Mesenchymal stem cell (in vitro differentiated cells and primary cell): ENCODE measurements around the gene CHCHD3.
"Not testable (repeated sequence)": the region's sequence is repeated elsewhere in the genome, so short reads cannot be mapped to it uniquely, and the experiment has no call there.

Experiments used
- DNase-seq: peaks from one replicate; pipeline ENCODE4 v3.0.0-alpha.2; 2013
- H2AFZ ChIP-seq: one replicate; pipeline ENCODE4 v1.6.1; 2013; ENCODE audit warnings: low read depth, mild to moderate bottlenecking, control low read depth, inconsistent platforms, low read length, moderate library complexity
- H2AK5ac ChIP-seq: 2 replicates; pipeline ENCODE4 v1.6.1; 2013; ENCODE audit warnings: low read length, moderate library complexity, mild to moderate bottlenecking, inconsistent platforms; ENCODE audit not compliant: severe bottlenecking
- H2BK120ac ChIP-seq: one replicate; pipeline ENCODE4 v1.6.1; 2013; ENCODE audit warnings: low read depth, mild to moderate bottlenecking, inconsistent platforms, low read length, moderate library complexity
- H2BK12ac ChIP-seq, 2 experiments: one replicate each; pipeline ENCODE4 v1.6.1; 2013; ENCODE audit warnings: inconsistent platforms in 2 of 2, low read length in 2 of 2, mild to moderate bottlenecking in 2 of 2, moderate library complexity in 2 of 2, control low read depth in 1 of 2
- H2BK15ac ChIP-seq: one replicate; pipeline ENCODE4 v1.6.1; 2013; ENCODE audit warnings: mild to moderate bottlenecking, low read depth, inconsistent platforms; ENCODE audit not compliant: poor library complexity, severe bottlenecking
- H2BK5ac ChIP-seq: 2 replicates; pipeline ENCODE4 v1.6.1; 2013; ENCODE audit warnings: low read depth, mild to moderate bottlenecking, low read length, control low read depth, inconsistent platforms; ENCODE audit not compliant: poor library complexity, severe bottlenecking
- H3K14ac ChIP-seq, 2 experiments: one replicate each; pipeline ENCODE4 v1.6.1; 2013; ENCODE audit warnings: inconsistent platforms in 2 of 2, low read length in 2 of 2, control low read depth in 1 of 2, mild to moderate bottlenecking in 1 of 2, moderate library complexity in 1 of 2
- H3K18ac ChIP-seq, 2 experiments: one replicate each; pipeline ENCODE4 v1.6.1; 2013; ENCODE audit warnings: inconsistent platforms in 2 of 2, low read length in 2 of 2, control low read depth in 1 of 2, low read depth in 1 of 2, mild to moderate bottlenecking in 1 of 2
- H3K23ac ChIP-seq, 2 experiments: one replicate each; pipeline ENCODE4 v1.6.1; 2013; ENCODE audit warnings: inconsistent platforms in 2 of 2, low read length in 2 of 2, mild to moderate bottlenecking in 2 of 2, moderate library complexity in 2 of 2, control low read depth in 1 of 2
- H3K27ac ChIP-seq: 2 replicates; pipeline ENCODE4 v1.5.1; 2013; ENCODE audit warnings: mild to moderate bottlenecking, moderate library complexity, low read length, control low read depth, inconsistent platforms; ENCODE audit not compliant: poor library complexity, severe bottlenecking
- H3K27me3 ChIP-seq, 2 experiments: 2 replicates each; pipeline versions ENCODE4 v1.6.1 to v1.7.0; 2013; ENCODE audit warnings: low read length in 2 of 2, mild to moderate bottlenecking in 2 of 2, moderate library complexity in 2 of 2, control low read depth in 1 of 2, inconsistent platforms in 1 of 2; ENCODE audit not compliant: control insufficient read depth in 1 of 2, insufficient read depth in 1 of 2
- H3K36me3 ChIP-seq, 2 experiments: 2 replicates each; pipeline versions ENCODE4 v1.6.1 to v1.7.0; 2013; ENCODE audit warnings: low read length in 2 of 2, control low read depth in 1 of 2, inconsistent platforms in 1 of 2, low read depth in 1 of 2, mild to moderate bottlenecking in 1 of 2; ENCODE audit not compliant: insufficient read depth in 2 of 2, control insufficient read depth in 1 of 2
- H3K4ac ChIP-seq, 2 experiments: one replicate each; pipeline ENCODE4 v1.6.1; 2013; ENCODE audit warnings: inconsistent platforms in 2 of 2, low read length in 2 of 2, mild to moderate bottlenecking in 2 of 2, moderate library complexity in 2 of 2, control low read depth in 1 of 2, low read depth in 1 of 2
- H3K4me1 ChIP-seq: 2 replicates; pipeline ENCODE4 v1.6.1; 2013; ENCODE audit warnings: low read depth, low read length, control low read depth; ENCODE audit not compliant: control insufficient read depth, insufficient read depth
- H3K4me2 ChIP-seq: 2 replicates; pipeline ENCODE4 v1.6.1; 2013; ENCODE audit warnings: low read length, mild to moderate bottlenecking, inconsistent platforms; ENCODE audit not compliant: poor library complexity, severe bottlenecking
- H3K4me3 ChIP-seq, 2 experiments: 2 replicates each; pipeline versions ENCODE4 v1.5.1 to v1.7.0; 2013; ENCODE audit warnings: low read length in 2 of 2, mild to moderate bottlenecking in 2 of 2, control low read depth in 1 of 2, low read depth in 1 of 2; ENCODE audit not compliant: insufficient read depth in 1 of 2
- H3K79me1 ChIP-seq: replicated peaks from 2 replicates; pipeline ENCODE4 v1.6.1; 2013; ENCODE audit warnings: mild to moderate bottlenecking, control low read depth, low read length, inconsistent platforms; ENCODE audit not compliant: poor library complexity, severe bottlenecking
- H3K9ac ChIP-seq: 2 replicates; pipeline ENCODE4 v1.7.0; 2013; ENCODE audit warnings: mild to moderate bottlenecking, low read length, moderate library complexity
- H3K9me3 ChIP-seq: 2 replicates; pipeline ENCODE4 v1.7.0; 2013; ENCODE audit warnings: mild to moderate bottlenecking, low read length; ENCODE audit not compliant: control insufficient read depth
- H4K8ac ChIP-seq: one replicate; pipeline ENCODE4 v1.6.1; 2013; ENCODE audit warnings: inconsistent platforms, mild to moderate bottlenecking, low read length, moderate library complexity
- H4K91ac ChIP-seq: one replicate; pipeline ENCODE4 v1.6.1; 2013; ENCODE audit warnings: mild to moderate bottlenecking, low read length, inconsistent platforms
- WGBS: methylation state at CpG from one replicate; pipeline ENCODE4 v1.1.7; 2013; ENCODE audit warnings: mixed read lengths; 5-methylcytosine and 5-hydroxymethylcytosine counted together

CHCHD3 gene

DNA sequence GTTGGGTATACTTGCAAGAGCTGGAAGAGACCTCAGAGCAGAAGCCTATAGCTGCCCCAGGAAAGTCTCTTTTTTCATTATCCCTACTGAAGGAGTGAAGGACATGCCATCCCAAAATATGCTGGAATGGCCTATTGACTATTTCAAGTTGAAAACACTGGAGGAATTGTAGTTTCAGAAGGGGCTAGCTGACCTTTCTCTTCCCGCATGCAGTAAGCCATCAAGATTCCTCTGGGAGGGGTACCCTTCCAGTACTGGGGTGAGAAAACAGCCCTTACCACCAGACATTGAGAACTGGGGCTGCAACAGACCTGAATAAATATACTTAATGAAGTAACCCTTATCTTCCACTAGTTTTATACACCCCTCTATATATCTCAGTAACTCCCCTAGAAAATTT lies 41.7 kb downstream of the CHCHD3 start:
- Histone ChIP-seq H3K27ac (no peak overlapping the region), H2BK5ac (no peak overlapping the region), H3K79me1 (peaks cover 30% of the 10 kb centered on the region), H3K9ac (no peak overlapping the region), H2AFZ (no peak overlapping the region), H3K4me2 (no peak overlapping the region), H3K4ac (no peak overlapping the region), H3K9me3 (no peaks in the 10 kb centered on the region), H2BK15ac (no peak overlapping the region), H3K27me3 (no peaks in the 10 kb centered on the region), H2BK120ac (no peak overlapping the region), H3K23ac (no peak overlapping the region), H4K8ac (no peak overlapping the region), H2AK5ac (no peak overlapping the region), H3K14ac (no peak overlapping the region), H3K4me1 (peaks cover 3% of the 10 kb centered on the region), H3K4me3 (no peak overlapping the region), H4K91ac (no peak overlapping the region), H3K18ac (no peak overlapping the region), H3K36me3 (no peaks in the 10 kb centered on the region), H2BK12ac (no peak overlapping the region)
- DNase-seq, result no peak
- WGBS, result 85% methylated on average over 1 of the region's 1 CpG

DNA sequence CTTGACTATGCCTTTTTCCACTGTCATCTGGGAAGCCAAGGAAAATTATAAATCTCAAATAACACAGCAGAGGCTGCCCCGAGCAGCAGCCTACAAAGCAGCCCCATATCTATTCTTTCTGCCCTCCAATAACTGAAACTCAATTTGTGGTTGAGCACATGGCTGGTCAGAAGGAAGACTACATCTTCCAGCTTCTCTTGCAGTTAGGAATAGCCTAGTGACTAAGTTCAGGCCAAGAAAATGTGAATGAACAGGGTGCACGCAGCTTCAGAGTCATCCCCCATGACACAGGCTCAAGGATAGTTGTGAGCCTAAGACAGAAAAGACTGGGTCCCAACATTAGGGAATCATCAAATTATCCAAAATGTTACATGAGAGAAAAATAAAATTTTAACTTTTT lies 42.3 kb downstream of the CHCHD3 start:
- Histone ChIP-seq H3K4me3 (no peak overlapping the region), H3K9ac (no peak overlapping the region), H2AK5ac (no peak overlapping the region), H3K4ac (no peak overlapping the region), H2AFZ (no peak overlapping the region), H3K36me3 (no peaks in the 10 kb centered on the region), H2BK12ac (no peak overlapping the region), H3K4me2 (no peak overlapping the region), H3K9me3 (no peaks in the 10 kb centered on the region), H4K8ac (no peak overlapping the region), H2BK5ac (no peak overlapping the region), H3K27ac (no peak overlapping the region), H3K23ac (no peak overlapping the region), H4K91ac (no peak overlapping the region), H2BK120ac (no peak overlapping the region), H3K18ac (no peak overlapping the region), H3K14ac (no peak overlapping the region), H2BK15ac (no peak overlapping the region), H3K27me3 (no peaks in the 10 kb centered on the region), H3K4me1 (peaks cover under 1% of the 10 kb centered on the region), H3K79me1 (peaks cover 30% of the 10 kb centered on the region)
- 100% methylated on average over 1 of the region's 2 CpGs for WGBS
- DNase-seq, result no peak

GRCh38 chr7:133036289-133036688 lies 45.6 kb downstream of the CHCHD3 start:
- Histone ChIP-seq H2BK5ac (no peak overlapping the region), H3K23ac (no peak overlapping the region), H2BK120ac (no peak overlapping the region), H3K36me3 (no peaks in the 10 kb centered on the region), H3K18ac (no peak overlapping the region), H2AFZ (no peak overlapping the region), H3K27me3 (no peaks in the 10 kb centered on the region), H3K4me3 (no peak overlapping the region), H3K79me1 (peaks cover 23% of the 10 kb centered on the region), H4K91ac (no peak overlapping the region), H2BK12ac (no peak overlapping the region), H3K4me1 (no peaks in the 10 kb centered on the region), H3K9me3 (no peaks in the 10 kb centered on the region), H2BK15ac (no peak overlapping the region), H4K8ac (no peak overlapping the region), H3K27ac (no peak overlapping the region), H3K4ac (no peak overlapping the region), H3K9ac (no peak overlapping the region), H2AK5ac (no peak overlapping the region), H3K14ac (no peak overlapping the region), H3K4me2 (no peak overlapping the region)
- no peak for DNase-seq
- WGBS, result no CpG with 5 or more reads among the region's 1 CpG

DNA sequence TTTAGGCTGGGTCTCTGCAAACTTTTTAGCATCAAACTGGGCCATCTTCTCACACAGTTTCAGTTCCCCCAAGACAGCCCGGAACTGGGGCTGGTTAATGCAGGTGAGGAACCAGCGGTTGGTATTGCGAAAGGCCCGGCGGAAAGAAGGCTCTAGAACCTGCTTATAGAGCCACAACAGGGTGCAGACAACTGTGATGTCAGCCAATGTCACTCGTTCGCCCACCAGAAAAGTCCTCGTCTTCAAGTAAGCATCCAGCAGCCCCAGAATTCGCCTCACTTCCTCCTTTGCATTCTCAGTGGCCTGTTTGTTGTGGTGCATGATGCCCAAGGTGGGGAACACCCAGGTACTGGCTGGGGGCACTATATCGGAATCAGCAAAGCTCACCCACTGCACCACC lies 46.6 kb downstream of the CHCHD3 start:
- WGBS, result 94% methylated on average over 7 of the region's 10 CpGs
- H3K36me3 ChIP-seq, H3K27ac ChIP-seq: not testable (repeated sequence)

More for the DNA sequence above, 46.6 kb downstream of the CHCHD3 start:
- not testable (repeated sequence) for H3K14ac ChIP-seq, H2BK12ac ChIP-seq, H3K4me1 ChIP-seq, H2BK5ac ChIP-seq, H2BK120ac ChIP-seq, H3K9me3 ChIP-seq, H3K9ac ChIP-seq, H3K4me2 ChIP-seq, H4K91ac ChIP-seq, H2AFZ ChIP-seq, H3K23ac ChIP-seq, DNase-seq, H2AK5ac ChIP-seq, H4K8ac ChIP-seq, H3K4me3 ChIP-seq, H3K18ac ChIP-seq, H3K4ac ChIP-seq, H2BK15ac ChIP-seq, H3K27me3 ChIP-seq
- peaks cover 18% of the 10 kb centered on the region for H3K79me1 ChIP-seq
